Astrocyte (in vitro differentiated cells and primary cell): ENCODE results near the gene EFL1.

Experiments
- CTCF ChIP-seq: IDR thresholded peaks from 2 replicates; pipeline ENCODE4 v1.5.1; 2011; ENCODE audit warnings: low read depth, mild to moderate bottlenecking, inconsistent platforms, low read length, moderate library complexity; ENCODE audit not compliant: insufficient read depth
- EZH2 ChIP-seq: IDR thresholded peaks from 2 replicates; pipeline ENCODE4 v1.6.1; 2012; ENCODE audit warnings: mild to moderate bottlenecking, low read length, inconsistent platforms; ENCODE audit not compliant: insufficient read depth

- TF ChIP-seq CTCF: no peak
- no peak for TF ChIP-seq EZH2
Observed at GRCh38 chr15:82158811-82159210, 103.7 kb downstream of the EFL1 start.
